Adrenal gland (tissue), 12 donors: ENCODE results near the gene OGDH. TPM values are rescaled to one million over a fixed set of nuclear protein-coding genes. Genes with fewer than 3 reads are reported as not detected.
A peak's percentile ranks its signal among the peaks of the same experiment; 100 is the strongest.

Experiments
- DNase-seq, 7 donors: peaks; one replicate each; pipeline ENCODE4 v3.0.0-alpha.2; 2019 to 2020
- H3K27ac ChIP-seq, 5 donors: fragments of 200-600 bp; sonication (generic) in 4 of 5; 1 replicate in 3 of 5; 2 replicates in 2 of 5; pipeline versions ENCODE4 v1.5.1 to v1.8.0; 2016 to 2020; ENCODE audit warnings: mild to moderate bottlenecking in 1 of 5
- H3K27me3 ChIP-seq: fragments of 200-600 bp; 2 replicates; pipeline ENCODE4 v1.8.0; 2021
- H3K36me3 ChIP-seq, 2 donors: fragments of 200-600 bp; replicated peaks in 1 of 2; 1 replicate in 1 of 2; 2 replicates in 1 of 2; pipeline versions ENCODE4 v1.5.1 to v1.8.0; 2018 to 2022
- H3K4me1 ChIP-seq, 2 donors: fragments of 200-600 bp; replicated peaks in 1 of 2; 1 replicate in 1 of 2; 2 replicates in 1 of 2; pipeline versions ENCODE4 v1.5.1 to v1.8.0; 2018 to 2021
- H3K4me3 ChIP-seq, 4 donors: fragments of 200-600 bp; sonication (generic) in 3 of 4; one replicate each; pipeline ENCODE4 v1.5.1; 2016 to 2018
- H3K9me3 ChIP-seq, 3 donors: fragments of 200-600 bp; sonication (generic) in 1 of 3; replicated peaks in 1 of 3; 1 replicate in 2 of 3; 2 replicates in 1 of 3; pipeline versions ENCODE4 v1.5.1 to v1.8.0; 2016 to 2021
- POLR2A ChIP-seq, 2 donors: fragments of 450-650 bp; IDR thresholded peaks; one replicate each; pipeline ENCODE4 v1.6.1; 2017; ENCODE audit warnings: antibody characterized with exemption in 2 of 2, mild to moderate bottlenecking in 2 of 2, moderate library complexity in 1 of 2
- WGBS, 4 donors: extraction: QIAGEN DNeasy Blood & Tissue Kit in 2 of 4; methylation state at CpG; one replicate each; pipeline versions ENCODE4 v1.1.5 to v1.1.7; 2013 to 2017; 5-methylcytosine and 5-hydroxymethylcytosine counted together
- intact Hi-C, 2 donors: fragments of 100-400 bp; cut with DNase I; formaldehyde crosslinking; loops; one replicate each; pipeline versions ENCODE4 v1.14.1 to v1.15.0; 2022 to 2023
- polyA plus RNA-seq, 3 donors: library from polyadenylated mRNA; stranded (reverse); fragments of 200-250 nt in 2 of 3; fragments of 350-450 nt in 1 of 3; fragmentation: Illumina TruSeq in 1 of 3; extraction: RNeasy Lipid Tissue Mini Kit (QIAGEN cat#74804) in 1 of 3; gene quantifications; one replicate each; pipeline ENCODE4 v1.2.3, GENCODE V29; 2013 to 2014
- total RNA-seq, 9 donors: library from RNA; depleted of rRNA in 4 of 9; stranded (reverse); fragments of >200 nt in 4 of 9; fragments of 120-200 nt in 1 of 9; fragmentation: NEBNext Ultra II Directional in 1 of 9; extraction: Animal tissue kit (Norgen Biotek cat#: 25700) in 1 of 9; gene quantifications; one replicate each; pipeline versions ENCODE4 v1.1.0 to v1.2.4, GENCODE V29; 2013 to 2023
- TF ChIP-seq, protein P1 (sequence below), 6 experiments: fragments of 450-650 bp in 4 of 6; fragments of 200-600 bp in 2 of 6; sonication (generic) in 1 of 6; IDR thresholded peaks; 1 replicate in 5 of 6; 2 replicates in 1 of 6; pipeline versions ENCODE4 v1.5.1 to v1.8.0; 2016 to 2021; ENCODE audit warnings: antibody characterized with exemption in 6 of 6, mild to moderate bottlenecking in 2 of 6, moderate library complexity in 1 of 6
- donor health status: healthy with polysubstance abuse.
- donor health status: Bipolar disorder and iron deficiency.
- donor health status: DM: yes; HTN: yes; CAD: no.
- donor health status: DM: no; HTN: no; CAD: no.
- donor health status: DM: no; HTN: no; CAD: no.
- donor health status: DM: yes; HTN: yes; CAD: no.

Gene OGDH
- total and polyA plus RNA-seq, 12 donors = 46.0 to 284 (median 144) TPM

GRCh38 chr7:44643206-44643605 lies 36.8 kb downstream of the OGDH start:
- H3K4me1 ChIP-seq = peaks cover 28 to 34% of the 10 kb centered on the region in 2 donors
- peaks cover 0 to 1% of the 10 kb centered on the region in 2 donors for H3K36me3 ChIP-seq

GRCh38 chr7:44645254-44645653 lies 38.8 kb downstream of the OGDH start:
- peaks cover 0 to 16% of the 10 kb centered on the region in 2 donors for H3K36me3 ChIP-seq
- TF ChIP-seq POLR2A (IDR thresholded peaks at IDR 0.05) = no peak
- TF ChIP-seq, protein P1, sequence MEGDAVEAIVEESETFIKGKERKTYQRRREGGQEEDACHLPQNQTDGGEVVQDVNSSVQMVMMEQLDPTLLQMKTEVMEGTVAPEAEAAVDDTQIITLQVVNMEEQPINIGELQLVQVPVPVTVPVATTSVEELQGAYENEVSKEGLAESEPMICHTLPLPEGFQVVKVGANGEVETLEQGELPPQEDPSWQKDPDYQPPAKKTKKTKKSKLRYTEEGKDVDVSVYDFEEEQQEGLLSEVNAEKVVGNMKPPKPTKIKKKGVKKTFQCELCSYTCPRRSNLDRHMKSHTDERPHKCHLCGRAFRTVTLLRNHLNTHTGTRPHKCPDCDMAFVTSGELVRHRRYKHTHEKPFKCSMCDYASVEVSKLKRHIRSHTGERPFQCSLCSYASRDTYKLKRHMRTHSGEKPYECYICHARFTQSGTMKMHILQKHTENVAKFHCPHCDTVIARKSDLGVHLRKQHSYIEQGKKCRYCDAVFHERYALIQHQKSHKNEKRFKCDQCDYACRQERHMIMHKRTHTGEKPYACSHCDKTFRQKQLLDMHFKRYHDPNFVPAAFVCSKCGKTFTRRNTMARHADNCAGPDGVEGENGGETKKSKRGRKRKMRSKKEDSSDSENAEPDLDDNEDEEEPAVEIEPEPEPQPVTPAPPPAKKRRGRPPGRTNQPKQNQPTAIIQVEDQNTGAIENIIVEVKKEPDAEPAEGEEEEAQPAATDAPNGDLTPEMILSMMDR (IDR thresholded peaks at IDR 0.05) = no peak
- no peak overlapping the region for H3K27ac ChIP-seq
- peak in 2 of 7 donors; percentile 13 to 42 for DNase-seq
- intact Hi-C loops = no loop called here
- peaks cover 11 to 16% of the 10 kb centered on the region in 2 donors for H3K4me1 ChIP-seq
- H3K4me3 ChIP-seq = no peak overlapping the region
- H3K9me3 ChIP-seq = no peaks in the 10 kb centered on the region
- no peaks in the 10 kb centered on the region for H3K27me3 ChIP-seq
- 90 to 100% (median 97%) methylated on average over 3 to 11 of the region's 11 CpGs for WGBS, 4 donors

More at GRCh38 chr7:44643206-44643605, 36.8 kb downstream of the OGDH start:
- peak in 1 of 7 donors; percentile 5 for DNase-seq
- intact Hi-C loops = no loop called here
- 92 to 100% (median 94%) methylated on average over 1 of the region's 1 CpG for WGBS, 4 donors
- no peaks in the 10 kb centered on the region for H3K27me3 ChIP-seq
- H3K27ac ChIP-seq = no peak overlapping the region
- TF ChIP-seq, protein P1 (IDR thresholded peaks at IDR 0.05) = no peak
- TF ChIP-seq POLR2A (IDR thresholded peaks at IDR 0.05) = no peak
- no peak overlapping the region for H3K4me3 ChIP-seq
- H3K9me3 ChIP-seq = no peaks in the 10 kb centered on the region

DNA sequence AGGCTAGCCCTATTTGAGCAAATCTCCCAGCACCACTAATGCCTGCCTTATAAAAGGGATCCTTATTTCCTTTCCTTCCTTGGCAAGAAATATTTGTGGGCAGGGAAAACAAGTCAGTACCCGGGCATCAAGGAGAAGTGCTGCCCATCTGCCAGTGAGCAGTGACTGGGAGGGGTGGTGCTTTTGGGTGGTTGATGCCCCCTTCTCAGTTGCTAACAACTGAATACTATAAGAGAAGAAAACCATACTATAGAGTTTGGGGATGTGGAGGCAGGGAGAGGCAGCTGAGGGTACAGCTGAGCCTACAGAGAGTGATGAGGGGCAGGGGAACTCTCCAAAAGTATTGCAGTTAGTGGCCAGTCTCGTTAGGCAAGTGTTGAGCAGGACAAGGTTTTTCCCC lies 39.3 kb downstream of the OGDH start:
- Histone ChIP-seq H3K4me1 (peaks cover 11 to 16% of the 10 kb centered on the region in 2 donors), H3K36me3 (peaks cover 0 to 20% of the 10 kb centered on the region in 2 donors), H3K4me3 (no peak overlapping the region), H3K9me3 (no peaks in the 10 kb centered on the region), H3K27me3 (no peaks in the 10 kb centered on the region), H3K27ac (no peak overlapping the region)
- DNase-seq = peak in 2 of 7 donors; percentile 3 to 6
- no peak for TF ChIP-seq POLR2A (IDR thresholded peaks at IDR 0.05)
- TF ChIP-seq, protein P1 (IDR thresholded peaks at IDR 0.05) = no peak
- intact Hi-C loops = no loop called here
- 86 to 93% (median 90%) methylated on average over 2 of the region's 2 CpGs for WGBS, 4 donors

- Histone ChIP-seq H3K27ac (no peak overlapping the region), H3K4me3 (no peak overlapping the region), H3K36me3 (peaks cover 0 to 20% of the 10 kb centered on the region in 2 donors), H3K4me1 (peaks cover 8 to 18% of the 10 kb centered on the region in 2 donors), H3K9me3 (no peaks in the 10 kb centered on the region), H3K27me3 (no peaks in the 10 kb centered on the region)
- DNase-seq = peak in 2 of 7 donors; percentile 14 to 23
- 81 to 96% (median 89%) methylated on average over 2 to 3 of the region's 3 CpGs for WGBS, 4 donors
- intact Hi-C loops = no loop called here
- TF ChIP-seq, protein P1 (IDR thresholded peaks at IDR 0.05) = no peak
- no peak for TF ChIP-seq POLR2A (IDR thresholded peaks at IDR 0.05)
These were observed 39.9 kb downstream of the OGDH start for GRCh38 chr7:44646176-44646920.
